ENCODE measurements around the gene DTX4. TPM values are rescaled to one million over a fixed set of nuclear protein-coding genes. Genes with fewer than 3 reads are reported as not detected.

DTX4 gene
- total and polyA plus RNA-seq, 3 donors from 2014 or later = 4.5 to 10.2 (median 6.1) TPM

- Histone ChIP-seq H3K36me3 (ENCODE audit: low read depth, missing control alignments) (no peaks in the 10 kb centered on the region), H3K9me3 (no peaks in the 10 kb centered on the region), H3K27ac (no peak overlapping the region), H3K4me3 (no peak overlapping the region), H3K4me1 (peaks cover 13% of the 10 kb centered on the region), H3K27me3 (no peaks in the 10 kb centered on the region)
- intact Hi-C loops (cut with DNase I; ENCODE audit: low total_unique reads) = no loop called here
- WGBS, 2 donors = 78 to 80% methylated on average over 1 of the region's 1 CpG
- DNase-seq = no peak
- no peak for TF ChIP-seq POLR2A (IDR thresholded peaks at IDR 0.05)
- no peak for TF ChIP-seq CTCF (IDR thresholded peaks at IDR 0.05)
These were observed 11.8 kb downstream of the DTX4 start for GRCh38 chr11:59183771-59184170.

- DNase-seq = no peak
- Histone ChIP-seq H3K4me3 (no peak overlapping the region), H3K27ac (peak overlapping the region in 1 of 2 donors; percentile 24), H3K27me3 (no peaks in the 10 kb centered on the region), H3K36me3 (ENCODE audit: low read depth, missing control alignments) (no peaks in the 10 kb centered on the region), H3K4me1 (peaks cover 13% of the 10 kb centered on the region), H3K9me3 (no peaks in the 10 kb centered on the region)
- TF ChIP-seq CTCF (IDR thresholded peaks at IDR 0.05) (no peak), POLR2A (IDR thresholded peaks at IDR 0.05) (no peak)
- WGBS, 2 donors = 60 to 78% methylated on average over 9 of the region's 9 CpGs
- intact Hi-C loops (cut with DNase I; ENCODE audit: low total_unique reads) = no loop called here
These were observed 12.9 kb downstream of the DTX4 start for GRCh38 chr11:59184691-59185339.

GRCh38 chr11:59185386-59185945, 13.5 kb downstream of the DTX4 start:
- Histone ChIP-seq H3K4me1 (peaks cover 13% of the 10 kb centered on the region), H3K9me3 (no peaks in the 10 kb centered on the region), H3K36me3 (ENCODE audit: low read depth, missing control alignments) (no peaks in the 10 kb centered on the region), H3K27me3 (no peaks in the 10 kb centered on the region), H3K4me3 (no peak overlapping the region), H3K27ac (peak overlapping the region in 1 of 2 donors; percentile 3)
- no peak for DNase-seq
- WGBS, 2 donors = 60 to 65% methylated on average over 5 of the region's 5 CpGs
- intact Hi-C loops (cut with DNase I; ENCODE audit: low total_unique reads) = no loop called here
- TF ChIP-seq POLR2A (IDR thresholded peaks at IDR 0.05) (no peak), CTCF (IDR thresholded peaks at IDR 0.05) (no peak)

GRCh38 chr11:59186130-59186594, 14.2 kb downstream of the DTX4 start:
- TF ChIP-seq POLR2A (IDR thresholded peaks at IDR 0.05) (no peak), CTCF (IDR thresholded peaks at IDR 0.05) (peak in 2 of 3 experiments; percentile 41 to 56)
- Histone ChIP-seq H3K36me3 (ENCODE audit: low read depth, missing control alignments) (no peaks in the 10 kb centered on the region), H3K4me3 (no peak overlapping the region), H3K27me3 (no peaks in the 10 kb centered on the region), H3K4me1 (peaks cover 13% of the 10 kb centered on the region), H3K9me3 (no peaks in the 10 kb centered on the region), H3K27ac (peak overlapping the region in 1 of 2 donors; percentile 3)
- peak; percentile 43 for DNase-seq
- intact Hi-C loops (cut with DNase I; ENCODE audit: low total_unique reads) = no loop called here
- WGBS, 2 donors = 72 to 73% methylated on average over 5 of the region's 5 CpGs

Measured in testis (tissue), 3 donors.